Ascending aorta (tissue), 2 donors: ENCODE data around the gene ADARB1. TPM values are rescaled to one million over a fixed set of nuclear protein-coding genes. Genes with fewer than 3 reads are reported as not detected.

Experiments used
- DNase-seq, 2 donors: peaks; one replicate each; pipeline ENCODE4 v3.0.0-alpha.2; 2019; ENCODE audit warnings: low spot score in 2 of 2
- H3K27ac ChIP-seq, 2 donors: fragments of 200-600 bp; sonication (generic); one replicate each; pipeline ENCODE4 v1.5.1; 2016 to 2017; ENCODE audit warnings: mild to moderate bottlenecking in 1 of 2
- H3K27me3 ChIP-seq: fragments of 200-600 bp; sonication (generic); one replicate; pipeline ENCODE4 v1.5.1; 2017
- H3K36me3 ChIP-seq, 2 donors: fragments of 200-600 bp; sonication (generic); one replicate each; pipeline ENCODE4 v1.5.1; 2016
- H3K4me1 ChIP-seq, 2 donors: fragments of 200-600 bp; sonication (generic); one replicate each; pipeline ENCODE4 v1.5.1; 2016 to 2017; ENCODE audit warnings: mild to moderate bottlenecking in 1 of 2
- H3K4me3 ChIP-seq, 2 donors: fragments of 200-600 bp; sonication (generic); one replicate each; pipeline ENCODE4 v1.5.1; 2016 to 2017; ENCODE audit warnings: mild to moderate bottlenecking in 1 of 2
- H3K9me3 ChIP-seq, 2 donors: fragments of 200-600 bp; sonication (generic); one replicate each; pipeline ENCODE4 v1.5.1; 2016
- intact Hi-C: fragments of 100-400 bp; cut with DNase I; formaldehyde crosslinking; loops from one replicate; pipeline ENCODE4 v1.15.1; 2023
- total RNA-seq: library from RNA; depleted of rRNA; stranded (reverse); fragments of >200 nt; gene quantifications from one replicate; pipeline ENCODE4 v1.1.0, GENCODE V29; 2016
- TF ChIP-seq, protein P1 (sequence below), 3 experiments: fragments of 200-600 bp in 2 of 3; fragments of 450-650 bp in 1 of 3; sonication (generic) in 2 of 3; IDR thresholded peaks; one replicate each; pipeline ENCODE4 v1.5.1; 2016 to 2019; ENCODE audit warnings: antibody characterized with exemption in 3 of 3, mild to moderate bottlenecking in 1 of 3, moderate library complexity in 1 of 3

The ADARB1 gene
- total RNA-seq, 1 donor from 2014 or later, result 82.9 TPM

DNA sequence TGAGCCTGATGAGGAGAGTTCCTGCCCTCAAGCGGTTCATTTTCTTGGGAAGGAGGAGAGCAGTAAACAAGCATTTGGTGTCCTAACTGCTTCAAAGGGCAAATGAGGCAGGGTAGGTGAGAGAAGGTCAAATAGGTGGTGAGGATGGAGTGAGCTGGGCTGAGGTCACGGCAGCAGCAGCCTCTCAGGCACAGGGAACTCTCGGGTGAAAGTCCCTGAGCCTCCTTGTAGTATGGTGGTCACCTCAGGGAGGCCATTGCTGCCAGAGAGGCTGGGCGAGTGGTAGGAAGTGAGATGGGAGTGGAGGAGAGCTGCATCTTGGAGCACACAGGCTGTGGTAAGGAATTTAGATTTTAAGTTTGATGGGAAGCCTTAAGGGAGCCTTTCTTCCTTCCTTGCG, 4.0 kb downstream of the ADARB1 start:
- peaks cover 6 to 34% of the 10 kb centered on the region in 2 donors for H3K4me1 ChIP-seq
- peak in 1 of 2 donors; percentile 55 for DNase-seq
- TF ChIP-seq, protein P1, sequence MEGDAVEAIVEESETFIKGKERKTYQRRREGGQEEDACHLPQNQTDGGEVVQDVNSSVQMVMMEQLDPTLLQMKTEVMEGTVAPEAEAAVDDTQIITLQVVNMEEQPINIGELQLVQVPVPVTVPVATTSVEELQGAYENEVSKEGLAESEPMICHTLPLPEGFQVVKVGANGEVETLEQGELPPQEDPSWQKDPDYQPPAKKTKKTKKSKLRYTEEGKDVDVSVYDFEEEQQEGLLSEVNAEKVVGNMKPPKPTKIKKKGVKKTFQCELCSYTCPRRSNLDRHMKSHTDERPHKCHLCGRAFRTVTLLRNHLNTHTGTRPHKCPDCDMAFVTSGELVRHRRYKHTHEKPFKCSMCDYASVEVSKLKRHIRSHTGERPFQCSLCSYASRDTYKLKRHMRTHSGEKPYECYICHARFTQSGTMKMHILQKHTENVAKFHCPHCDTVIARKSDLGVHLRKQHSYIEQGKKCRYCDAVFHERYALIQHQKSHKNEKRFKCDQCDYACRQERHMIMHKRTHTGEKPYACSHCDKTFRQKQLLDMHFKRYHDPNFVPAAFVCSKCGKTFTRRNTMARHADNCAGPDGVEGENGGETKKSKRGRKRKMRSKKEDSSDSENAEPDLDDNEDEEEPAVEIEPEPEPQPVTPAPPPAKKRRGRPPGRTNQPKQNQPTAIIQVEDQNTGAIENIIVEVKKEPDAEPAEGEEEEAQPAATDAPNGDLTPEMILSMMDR (IDR thresholded peaks at IDR 0.05), result no peak
- intact Hi-C loops, result loop anchor here (5.0 kb wide), 1 partner anchor 49 kb away; no protein-coding TSS in a partner anchor
- H3K36me3 ChIP-seq, result peaks cover 9 to 15% of the 10 kb centered on the region in 2 donors
- H3K4me3 ChIP-seq, result no peak overlapping the region
- H3K27me3 ChIP-seq, result no peaks in the 10 kb centered on the region
- H3K9me3 ChIP-seq, result no peaks in the 10 kb centered on the region
- H3K27ac ChIP-seq, result peak overlapping the region; percentile 3 to 13

DNA sequence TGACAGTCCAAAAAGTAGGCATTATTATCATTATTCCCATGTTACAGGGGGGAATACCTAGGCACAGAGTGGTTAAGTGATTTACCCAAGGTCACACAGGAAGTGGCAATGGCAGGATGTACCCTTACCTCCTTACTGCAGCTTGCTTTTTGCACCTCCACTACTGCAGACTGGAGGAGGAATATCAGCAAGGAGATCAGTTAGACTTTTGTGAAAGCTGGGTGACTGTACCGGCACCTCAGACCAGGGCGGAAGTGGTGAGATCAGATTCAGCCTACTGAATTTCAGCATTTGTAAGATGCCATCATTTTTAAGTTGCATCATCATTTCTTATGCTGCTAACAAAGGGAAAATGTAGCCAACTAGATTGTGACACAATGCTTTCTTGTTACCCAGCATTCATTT, 4.5 kb downstream of the ADARB1 start:
- DNase-seq, result peak in 1 of 2 donors; percentile 73
- H3K27ac ChIP-seq, result peak overlapping the region; percentile 3 to 13
- peaks cover 9 to 15% of the 10 kb centered on the region in 2 donors for H3K36me3 ChIP-seq
- peaks cover 6 to 36% of the 10 kb centered on the region in 2 donors for H3K4me1 ChIP-seq
- no peaks in the 10 kb centered on the region for H3K9me3 ChIP-seq
- H3K4me3 ChIP-seq, result no peak overlapping the region
- intact Hi-C loops, result loop anchor here (5.0 kb wide), 1 partner anchor 48 kb away; no protein-coding TSS in a partner anchor
- TF ChIP-seq, protein P1 (IDR thresholded peaks at IDR 0.05), result no peak
- no peaks in the 10 kb centered on the region for H3K27me3 ChIP-seq

- intact Hi-C loops, result loop anchor here (5.0 kb wide), 1 partner anchor 48 kb away; no protein-coding TSS in a partner anchor
- Histone ChIP-seq H3K27me3 (no peaks in the 10 kb centered on the region), H3K4me1 (peaks cover 6 to 40% of the 10 kb centered on the region in 2 donors), H3K27ac (peak overlapping the region; percentile 31 to 62), H3K36me3 (peaks cover 9 to 15% of the 10 kb centered on the region in 2 donors), H3K9me3 (no peaks in the 10 kb centered on the region), H3K4me3 (no peak overlapping the region)
- DNase-seq, result peak in 1 of 2 donors; percentile 53
- TF ChIP-seq, protein P1 (IDR thresholded peaks at IDR 0.05), result no peak
Measured at GRCh38 chr21:45079351-45079750, 5.0 kb downstream of the ADARB1 start.

- Histone ChIP-seq H3K27ac (peak overlapping the region; percentile 31 to 62), H3K9me3 (no peaks in the 10 kb centered on the region), H3K4me3 (no peak overlapping the region), H3K36me3 (peaks cover 9 to 15% of the 10 kb centered on the region in 2 donors), H3K4me1 (peaks cover 6 to 43% of the 10 kb centered on the region in 2 donors), H3K27me3 (no peaks in the 10 kb centered on the region)
- intact Hi-C loops, result no loop called here
- DNase-seq, result no peak
- TF ChIP-seq, protein P1 (IDR thresholded peaks at IDR 0.05), result no peak
Measured at GRCh38 chr21:45080232-45080631, 5.9 kb downstream of the ADARB1 start.

GRCh38 chr21:45080639-45081414, 6.4 kb downstream of the ADARB1 start:
- no peaks in the 10 kb centered on the region for H3K9me3 ChIP-seq
- H3K27me3 ChIP-seq, result no peaks in the 10 kb centered on the region
- peaks cover 6 to 43% of the 10 kb centered on the region in 2 donors for H3K4me1 ChIP-seq
- TF ChIP-seq, protein P1 (IDR thresholded peaks at IDR 0.05), result no peak
- H3K27ac ChIP-seq, result peak overlapping the region; percentile 9 to 62
- peaks cover 9 to 15% of the 10 kb centered on the region in 2 donors for H3K36me3 ChIP-seq
- H3K4me3 ChIP-seq, result no peak overlapping the region
- peak in 1 of 2 donors; percentile 61 for DNase-seq
- intact Hi-C loops, result no loop called here
